NCI-H1436 (cell line): ENCODE data around the gene PPFIBP2.

ENCODE experiments used
- DNase-seq: peaks from one replicate; lab custom pipeline; 2025; lab: John Stamatoyannopoulos, UW

PPFIBP2 gene

GRCh38 chr11:7552666-7553065 lies 38.9 kb downstream of the PPFIBP2 start:
- no peak for DNase-seq

- DNase-seq, result no peak
Measured at GRCh38 chr11:7555052-7555699, 41.4 kb downstream of the PPFIBP2 start.

GRCh38 chr11:7558046-7558445 lies 44.2 kb downstream of the PPFIBP2 start:
- DNase-seq, result no peak

GRCh38 chr11:7559398-7560283 lies 45.8 kb downstream of the PPFIBP2 start:
- DNase-seq, result no peak

GRCh38 chr11:7561562-7561961 lies 47.8 kb downstream of the PPFIBP2 start:
- no peak for DNase-seq

- DNase-seq, result no peak
Measured at GRCh38 chr11:7563281-7563680, 49.5 kb downstream of the PPFIBP2 start.

GRCh38 chr11:7564803-7565202 lies 51.0 kb downstream of the PPFIBP2 start:
- no peak for DNase-seq

- DNase-seq, result no peak
Measured at GRCh38 chr11:7567311-7567710, 53.5 kb downstream of the PPFIBP2 start.

- DNase-seq, result no peak
Measured at GRCh38 chr11:7569044-7569443, 55.2 kb downstream of the PPFIBP2 start.

GRCh38 chr11:7570241-7570640 lies 56.4 kb downstream of the PPFIBP2 start:
- no peak for DNase-seq

- DNase-seq, result no peak
Measured at GRCh38 chr11:7570938-7571521, 57.2 kb downstream of the PPFIBP2 start.

GRCh38 chr11:7571640-7572000 lies 57.8 kb downstream of the PPFIBP2 start:
- peak; percentile 48 for DNase-seq

- no peak for DNase-seq
Measured at GRCh38 chr11:7572001-7572712, 58.4 kb downstream of the PPFIBP2 start.

GRCh38 chr11:7573193-7573557 lies 59.4 kb downstream of the PPFIBP2 start:
- no peak for DNase-seq

- DNase-seq, result no peak
Measured at GRCh38 chr11:7573558-7574296, 59.9 kb downstream of the PPFIBP2 start.

GRCh38 chr11:7574491-7575130 lies 60.8 kb downstream of the PPFIBP2 start:
- no peak for DNase-seq

- no peak for DNase-seq
Measured at GRCh38 chr11:7575841-7576725, 62.3 kb downstream of the PPFIBP2 start.

- no peak for DNase-seq
Measured at GRCh38 chr11:7576726-7577290, 63.0 kb downstream of the PPFIBP2 start.

- DNase-seq, result no peak
Measured at GRCh38 chr11:7577291-7578190, 63.7 kb downstream of the PPFIBP2 start.
